NCI-H2171 (cell line): ENCODE measurements around the gene SF3A2.
A peak's percentile ranks its signal among the peaks of the same experiment; 100 is the strongest.

Source experiments
- DNase-seq: peaks from one replicate; lab custom pipeline; 2025; lab: John Stamatoyannopoulos, UW

The SF3A2 gene

GRCh38 chr19:2207991-2208860, 28.4 kb upstream of the SF3A2 start:
- DNase-seq, result no peak

- no peak for DNase-seq
Measured at GRCh38 chr19:2208975-2209374, 27.6 kb upstream of the SF3A2 start.

GRCh38 chr19:2209408-2209807, 27.2 kb upstream of the SF3A2 start:
- no peak for DNase-seq

- DNase-seq, result no peak
Measured at GRCh38 chr19:2210206-2210605, 26.4 kb upstream of the SF3A2 start.

GRCh38 chr19:2210987-2211740, 25.5 kb upstream of the SF3A2 start:
- DNase-seq, result no peak

- no peak for DNase-seq
Measured at GRCh38 chr19:2212861-2213711, 23.5 kb upstream of the SF3A2 start.

GRCh38 chr19:2213799-2214198, 22.8 kb upstream of the SF3A2 start:
- no peak for DNase-seq

GRCh38 chr19:2214251-2214650, 22.4 kb upstream of the SF3A2 start:
- no peak for DNase-seq

- DNase-seq, result peak; percentile 56
Measured at GRCh38 chr19:2215281-2215751, 21.3 kb upstream of the SF3A2 start.

- DNase-seq, result no peak
Measured at GRCh38 chr19:2216361-2217225, 20.0 kb upstream of the SF3A2 start.

- DNase-seq, result no peak
Measured at GRCh38 chr19:2217591-2217990, 19.0 kb upstream of the SF3A2 start.

- DNase-seq, result no peak
Measured at GRCh38 chr19:2219726-2220125, 16.9 kb upstream of the SF3A2 start.

GRCh38 chr19:2221250-2221831, 15.3 kb upstream of the SF3A2 start:
- DNase-seq, result no peak

- no peak for DNase-seq
Measured at GRCh38 chr19:2221918-2222317, 14.7 kb upstream of the SF3A2 start.

GRCh38 chr19:2223391-2223790, 13.2 kb upstream of the SF3A2 start:
- no peak for DNase-seq

- DNase-seq, result no peak
Measured at GRCh38 chr19:2223959-2224358, 12.7 kb upstream of the SF3A2 start.

- no peak for DNase-seq
Measured at GRCh38 chr19:2224754-2225349, 11.8 kb upstream of the SF3A2 start.

GRCh38 chr19:2225415-2226050, 11.1 kb upstream of the SF3A2 start:
- no peak for DNase-seq

- no peak for DNase-seq
Measured at GRCh38 chr19:2226051-2226839, 10.4 kb upstream of the SF3A2 start.
